Midbrain (tissue), 1 donor: ENCODE measurements around the gene ALDH7A1.
"Not testable (repeated sequence)": the region's sequence is repeated elsewhere in the genome, so short reads cannot be mapped to it uniquely, and the experiment has no call there.

ENCODE experiments used
- DNase-seq: peaks from one replicate; lab custom pipeline; 2025; lab: John Stamatoyannopoulos, UW

The ALDH7A1 gene

DNA sequence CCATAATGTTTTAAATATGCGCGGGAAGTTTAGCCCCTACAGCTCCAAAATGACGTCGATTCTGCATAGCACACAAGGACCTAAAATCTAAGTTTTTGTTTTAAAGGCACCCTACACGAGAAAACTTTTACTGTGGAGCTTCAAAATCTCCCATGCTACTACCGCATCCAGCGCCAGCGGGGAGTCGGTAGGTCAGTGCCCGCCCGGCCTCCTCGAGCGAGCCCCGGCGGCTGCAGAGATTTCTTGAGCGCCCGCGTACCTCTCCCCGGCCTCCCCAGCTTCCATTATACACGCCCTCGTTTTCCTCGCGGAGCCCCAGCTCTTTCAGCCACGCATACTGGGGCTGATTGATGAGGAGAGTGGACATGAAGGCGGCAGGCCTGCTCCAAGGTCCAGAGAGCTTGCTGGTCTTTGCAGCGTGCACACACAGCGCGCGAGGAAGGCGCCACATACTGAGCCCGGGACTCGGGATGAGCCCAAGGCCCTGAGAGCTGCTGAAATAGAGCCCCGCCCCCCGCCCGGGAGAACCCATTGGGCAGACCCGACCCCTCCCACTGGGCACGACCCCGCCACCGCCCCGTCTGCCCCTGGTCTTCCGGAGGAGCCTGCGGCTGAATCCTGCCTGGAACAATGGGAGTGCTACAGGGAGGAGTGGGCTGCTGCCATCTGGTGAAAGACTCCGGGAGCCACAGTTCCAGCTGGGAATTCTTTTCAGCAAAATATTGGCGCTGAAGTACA is at the start of gene ALDH7A1:
TSS of gene ALDH7A1 (minus strand) at position 472 of the 738 bp plus-strand sequence. CDS start at position 451, 21 bp downstream.
- peak; percentile 92 for DNase-seq

- no peak for DNase-seq
These were observed 46.4 kb upstream of the ALDH7A1 start for GRCh38 chr5:126641387-126641786.

GRCh38 chr5:126640866-126641265 is 45.8 kb upstream of the ALDH7A1 start:
- no peak for DNase-seq

DNA sequence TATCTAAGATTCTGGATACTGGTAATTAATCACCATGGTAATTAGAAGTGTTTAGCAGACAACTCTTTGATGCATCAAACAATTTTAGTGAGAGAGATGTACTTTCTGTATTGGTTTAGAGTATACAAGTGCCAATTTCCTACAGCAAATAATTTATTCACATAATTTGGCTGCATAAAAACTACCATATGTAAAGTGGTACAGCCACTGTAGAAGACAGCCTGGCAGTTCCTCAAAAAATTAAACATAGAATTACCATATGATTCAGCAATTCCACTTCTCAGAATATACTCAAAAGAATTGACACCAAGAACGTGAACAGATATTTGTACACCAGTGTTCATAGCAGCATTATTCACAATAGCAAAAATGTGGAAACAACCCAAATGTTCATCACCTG is 41.9 kb upstream of the ALDH7A1 start:
- no peak for DNase-seq

DNA sequence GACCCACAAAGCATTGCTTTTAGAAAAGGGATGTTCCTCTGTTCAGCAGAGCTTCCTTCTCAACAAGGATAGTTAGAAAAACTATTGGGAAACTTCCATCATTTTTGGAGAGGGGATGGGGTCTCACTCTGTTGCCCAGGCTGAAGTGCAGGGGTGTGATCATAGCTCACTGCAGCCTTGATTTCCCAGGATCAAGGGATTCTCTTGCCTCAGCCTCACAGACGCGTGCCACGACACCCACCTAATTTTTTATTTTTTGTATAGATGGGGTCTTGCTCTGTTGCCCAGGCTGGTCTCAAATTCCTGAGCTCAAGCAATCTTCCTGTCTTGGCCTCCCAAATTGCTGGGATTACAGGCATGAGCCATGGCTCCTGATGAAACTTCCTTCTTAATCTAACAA is 40.6 kb upstream of the ALDH7A1 start:
- DNase-seq = no peak

GRCh38 chr5:126633552-126633951 is 38.5 kb upstream of the ALDH7A1 start:
- no peak for DNase-seq

- DNase-seq = no peak
These were observed 36.9 kb upstream of the ALDH7A1 start for GRCh38 chr5:126631920-126632319.

DNA sequence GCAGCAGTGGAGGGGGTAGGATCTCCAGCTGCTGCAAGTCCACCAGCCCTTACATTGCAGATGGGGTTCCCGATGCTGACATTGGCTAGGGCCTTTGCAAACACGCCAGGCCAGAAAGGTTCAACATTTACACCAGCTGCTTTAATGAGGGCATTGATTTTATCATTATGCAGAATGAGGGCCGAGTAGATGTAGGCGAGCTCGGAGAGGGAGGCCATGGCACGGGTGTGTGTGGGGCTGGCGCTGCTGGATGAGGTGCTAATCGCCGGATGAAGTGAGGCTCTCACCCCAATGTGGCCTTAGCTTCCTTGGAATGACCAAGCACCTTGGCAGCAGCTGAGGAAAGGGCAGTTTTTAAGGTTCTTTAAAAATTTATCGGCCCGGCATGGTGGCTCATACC is 33.1 kb upstream of the ALDH7A1 start:
- no peak for DNase-seq

- DNase-seq = no peak
These were observed 29.5 kb upstream of the ALDH7A1 start for GRCh38 chr5:126624534-126624933.

DNA sequence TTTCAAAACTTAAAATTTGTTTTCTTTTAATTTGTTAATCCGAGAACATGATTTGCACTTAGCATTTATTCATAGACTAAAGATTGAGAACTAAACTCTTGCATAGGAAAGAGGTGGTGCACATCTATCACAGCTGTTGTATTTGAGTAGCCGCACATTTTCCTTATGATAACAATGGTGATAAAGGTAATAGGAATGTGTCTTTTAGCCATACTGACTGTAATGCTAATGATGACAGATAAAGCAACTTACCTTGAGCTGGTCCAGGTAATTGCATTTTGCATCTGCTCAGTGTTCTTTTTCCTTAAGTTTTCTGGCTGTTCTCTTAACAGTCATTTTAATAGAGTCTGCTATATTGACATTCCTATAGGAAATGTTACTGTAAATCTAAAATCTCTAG is 24.8 kb upstream of the ALDH7A1 start:
- DNase-seq = no peak

- DNase-seq = not testable (repeated sequence)
These were observed 22.6 kb upstream of the ALDH7A1 start for GRCh38 chr5:126617603-126618002.

- DNase-seq = no peak
These were observed 20.3 kb upstream of the ALDH7A1 start for GRCh38 chr5:126615286-126615685.

DNA sequence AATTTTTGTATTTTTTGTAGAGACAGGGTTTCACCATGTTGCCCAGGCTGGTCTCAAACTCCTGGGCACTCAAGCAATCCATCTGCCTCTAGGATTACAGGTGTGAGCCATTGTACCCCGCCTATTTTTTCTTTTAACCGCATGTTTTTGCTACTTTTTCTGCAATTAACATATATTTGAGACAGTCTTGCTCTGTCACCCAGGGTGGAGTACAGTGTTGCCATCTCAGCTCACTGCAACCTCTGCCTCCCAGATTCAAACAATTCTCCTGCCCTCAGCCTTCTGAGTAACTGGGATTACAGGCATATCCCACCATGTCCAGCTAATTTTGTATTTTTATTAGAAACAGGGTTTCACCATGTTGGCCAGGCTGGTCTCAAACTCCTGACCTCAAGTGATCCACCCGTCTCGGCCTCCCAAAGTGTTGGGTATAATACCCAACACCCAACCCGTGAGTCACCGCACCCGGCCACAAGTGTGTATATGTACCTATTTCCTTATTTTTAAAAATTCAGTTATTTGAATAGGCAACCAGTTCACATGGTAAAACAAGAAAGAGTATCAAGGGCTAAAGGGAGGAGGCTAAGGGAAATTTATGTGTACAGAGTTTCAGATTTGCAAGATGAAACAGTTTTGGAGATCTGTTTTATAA is 19.0 kb upstream of the ALDH7A1 start:
- DNase-seq = no peak

DNA sequence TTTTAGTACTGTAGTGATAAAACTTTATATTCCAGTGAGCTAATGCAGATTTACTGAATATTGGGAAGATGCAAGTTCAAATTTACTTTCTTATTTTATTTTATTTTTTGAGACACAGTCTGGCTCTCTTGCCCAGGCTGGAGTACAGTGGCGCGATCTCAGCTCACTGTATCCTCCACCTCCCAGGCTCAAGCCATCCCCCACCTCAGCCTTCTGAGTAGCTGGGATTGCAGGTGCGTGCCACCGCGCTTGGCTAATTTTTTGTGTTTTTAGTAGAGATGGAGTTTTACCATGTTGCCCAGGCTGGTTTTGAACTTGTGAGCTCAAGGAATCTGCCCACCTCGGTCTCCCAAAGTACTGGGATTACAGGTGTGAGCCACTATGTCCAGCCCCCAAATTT is 15.6 kb upstream of the ALDH7A1 start:
- no peak for DNase-seq

DNA sequence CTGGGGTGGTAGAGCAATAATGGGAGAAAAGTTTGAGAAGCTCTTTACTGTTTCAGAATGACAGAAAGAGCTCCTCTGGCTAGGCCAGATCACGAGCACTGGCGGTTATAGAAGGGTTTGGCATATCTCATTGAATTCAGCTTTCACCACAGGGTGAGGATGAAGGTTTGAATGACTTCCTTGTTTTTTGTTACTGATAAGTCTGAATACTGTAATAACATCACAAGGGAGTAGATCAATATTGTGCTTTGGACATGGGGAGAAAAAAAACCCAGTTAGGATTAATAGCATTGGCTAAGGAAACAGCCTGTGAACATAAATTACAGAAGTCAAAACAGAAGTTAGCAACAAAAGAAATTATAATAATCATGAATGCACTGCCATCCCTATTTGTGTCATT is 15.1 kb upstream of the ALDH7A1 start:
- DNase-seq = no peak

DNA sequence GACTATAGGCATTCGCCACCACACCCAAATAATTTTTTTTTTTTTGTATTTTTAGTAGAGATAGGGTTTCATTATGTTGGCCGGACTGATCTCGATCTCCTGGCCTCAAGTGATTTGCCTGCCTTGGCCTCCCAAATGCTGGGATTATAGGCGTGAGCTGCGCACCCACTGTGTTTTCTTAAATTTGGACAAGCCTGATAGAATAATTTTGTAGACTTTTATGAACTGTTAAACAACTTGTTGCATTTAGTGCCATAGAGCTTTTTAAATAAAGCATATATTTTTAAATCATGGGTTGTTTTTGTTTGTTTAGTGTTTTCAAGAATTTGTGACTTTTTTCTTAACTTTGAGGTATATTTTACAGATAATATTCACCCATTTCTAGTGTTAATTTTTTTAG is 10.5 kb upstream of the ALDH7A1 start:
- DNase-seq = no peak

- DNase-seq = no peak
These were observed 8.5 kb upstream of the ALDH7A1 start for GRCh38 chr5:126603402-126603991.

DNA sequence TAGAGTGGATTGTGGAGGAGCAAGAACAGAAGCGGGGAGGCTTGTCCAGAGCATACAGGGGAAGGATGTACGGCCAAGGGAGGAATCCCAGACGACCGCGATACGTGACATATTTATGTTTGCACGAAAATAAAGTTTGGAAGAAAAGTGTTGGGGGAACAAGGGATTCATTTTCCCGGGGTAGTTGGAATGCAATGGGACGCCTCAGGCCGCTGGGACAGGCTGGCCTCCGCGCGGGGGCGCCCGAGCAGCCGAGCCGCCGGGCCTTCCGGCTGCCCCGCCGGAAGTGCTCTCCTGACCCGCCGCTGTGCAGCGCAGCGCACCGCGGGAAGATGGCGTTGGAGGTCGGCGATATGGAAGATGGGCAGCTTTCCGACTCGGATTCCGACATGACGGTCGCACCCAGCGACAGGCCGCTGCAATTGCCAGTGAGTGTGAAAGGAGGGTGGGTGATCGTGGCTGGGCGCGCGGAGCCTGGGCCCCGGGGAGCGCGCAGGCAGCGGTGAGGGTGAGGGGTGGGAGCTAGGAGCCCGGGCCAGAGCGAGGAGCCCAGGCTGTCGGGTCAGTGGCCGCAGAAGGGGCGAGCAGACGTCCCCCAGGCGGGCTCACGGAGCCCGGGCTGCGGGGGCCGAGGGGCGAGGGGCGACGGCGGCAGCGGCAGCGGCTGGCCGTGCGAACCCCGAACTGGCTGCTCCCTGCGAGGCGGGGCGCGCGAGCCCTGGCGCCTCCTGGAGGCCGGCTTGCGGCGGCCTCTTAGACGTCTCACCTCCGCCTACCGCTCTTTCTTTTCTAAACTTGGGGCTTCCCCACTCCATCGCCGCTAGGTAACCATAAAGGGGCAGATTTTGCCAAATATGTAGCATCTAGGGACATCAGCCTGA is 5.9 kb upstream of the ALDH7A1 start, which contains the start of gene PHAX:
TSS of gene PHAX (plus strand) at position 317 of the 881 bp plus-strand sequence. CDS start at position 333, 16 bp downstream.
- peak; percentile 86 for DNase-seq

GRCh38 chr5:126599971-126600630 is 5.1 kb upstream of the ALDH7A1 start:
- DNase-seq = not testable (repeated sequence)

- DNase-seq = no peak
These were observed 4.5 kb upstream of the ALDH7A1 start for GRCh38 chr5:126599499-126599898.

DNA sequence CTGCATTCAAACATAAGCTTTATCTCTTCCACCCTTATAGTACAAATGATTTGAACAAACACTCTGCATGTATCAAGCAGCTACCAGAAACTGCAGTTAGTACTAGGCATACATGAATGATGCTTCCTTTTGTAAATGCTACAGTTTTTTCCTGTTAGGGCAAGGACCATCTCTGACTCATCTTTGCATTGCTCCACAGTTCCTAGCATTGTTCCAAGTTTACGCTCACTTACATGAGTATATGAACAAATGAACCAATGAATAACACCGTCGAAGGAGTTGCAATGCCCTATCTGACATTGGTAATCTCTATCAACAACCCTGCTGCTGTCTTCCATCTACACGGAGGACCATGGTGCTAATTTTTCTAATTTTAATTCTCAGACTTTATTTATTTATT is 2.1 kb upstream of the ALDH7A1 start:
- no peak for DNase-seq
